ENCODE results near the gene HEXIM2. TPM values are rescaled to one million over a fixed set of nuclear protein-coding genes. Genes with fewer than 3 reads are reported as not detected.
A peak's percentile ranks its signal among the peaks of the same experiment; 100 is the strongest.

The HEXIM2 gene
- total and polyA plus RNA-seq, 2 of the 13 experiments (the other 11 are each of a cell fraction or from before 2014, with no cell fraction given): 27.1 to 32.4 TPM

GRCh38 chr17:45147581-45148182, 14.0 kb upstream of the HEXIM2 start (continued):
- TF ChIP-seq HOXA3 (CRISPR knock-in tag; IDR thresholded peaks at IDR 0.05) (peak; percentile 74; the same call in 1 of the 2 replicates), CHD2 (IDR thresholded peaks at IDR 0.05; ENCODE audit: low read depth, low read length) (peak; percentile 89), ZNF256 (CRISPR knock-in tag; conservative IDR thresholded peaks at IDR 0.05) (peak; percentile 92), NFE2 (CRISPR knock-in tag; IDR thresholded peaks at IDR 0.05) (no peak), AKAP8 (CRISPR knock-in tag; IDR thresholded peaks at IDR 0.05) (no peak), ZNF557 (CRISPR knock-in tag; IDR thresholded peaks at IDR 0.05) (no peak), ZNF761 (CRISPR knock-in tag; conservative IDR thresholded peaks at IDR 0.05) (no peak), REST (IDR thresholded peaks at IDR 0.05; ENCODE audit: borderline replicate concordance in 1 of 2, low read depth in 1 of 2, low read length in 2 of 2) (peak in 1 of 2 experiments; percentile 52; a peak in 1 of 4 replicates), HIVEP1 (CRISPR knock-in tag; IDR thresholded peaks at IDR 0.05) (no peak), RCOR2 (CRISPR knock-in tag; IDR thresholded peaks at IDR 0.05) (no peak), ZNF652 (CRISPR knock-in tag; IDR thresholded peaks at IDR 0.05; ENCODE audit: borderline replicate concordance, low read depth) (peak; percentile 81), HDAC2 (CRISPR knock-in tag; IDR thresholded peaks at IDR 0.05) (peak; percentile 62; the same call in 1 of the 2 replicates), PRPF4 (IDR thresholded peaks at IDR 0.05; ENCODE audit: low read depth, low read length, poor library complexity, severe bottlenecking) (peak; percentile 77), SRY (CRISPR knock-in tag; IDR thresholded peaks at IDR 0.05) (no peak), KMT2A (CRISPR knock-in tag; IDR thresholded peaks at IDR 0.05) (peak; percentile 45; the same call in 1 of the 2 replicates), ZMYM3 (CRISPR knock-in tag; IDR thresholded peaks at IDR 0.05) (peak; percentile 95), ZNF503 (CRISPR knock-in tag; IDR thresholded peaks at IDR 0.05) (no peak; the same call in 1 of the 2 replicates), ZNF780A (CRISPR knock-in tag; IDR thresholded peaks at IDR 0.05) (no peak), GLI4 (CRISPR knock-in tag; IDR thresholded peaks at IDR 0.05; ENCODE audit: borderline replicate concordance) (no peak), PPARG (CRISPR knock-in tag; conservative IDR thresholded peaks at IDR 0.05) (peak; percentile 17; the same call in 1 of the 2 replicates), YEATS2 (CRISPR knock-in tag; IDR thresholded peaks at IDR 0.05; ENCODE audit: borderline replicate concordance) (0 out of 2 replicates have a peak, but pooled peaks have one; percentile 64), KLF16 (CRISPR knock-in tag; IDR thresholded peaks at IDR 0.05) (peak in 1 of 2 experiments; percentile 77; a peak in 2 of 4 replicates), GRHL1 (CRISPR knock-in tag; conservative IDR thresholded peaks at IDR 0.05) (no peak)
